K562 (cell line): ENCODE measurements around the gene TMA16. TPM values are rescaled to one million over a fixed set of nuclear protein-coding genes. Genes with fewer than 3 reads are reported as not detected.

ENCODE experiments used
- ATAC-seq: fragments of 200-7000 bp; cut with Tn5 transposase; 3 replicates; pipeline ENCODE4 v1.9.1; 2020; ENCODE audit warnings: moderate library complexity
- BruUV-seq: library from RNA; stranded (reverse); fragments of 400-500 nt; replicated peaks from 2 replicates; lab custom pipeline; 2021; lab: Mats Ljungman, UMichigan
- CTCF ChIA-PET: fragments of 300-600 bp; formaldehyde crosslinking; extraction: SDS; loops from one replicate; lab custom pipeline; 2021; ENCODE audit warnings: low intra/inter-chr PET ratio; lab: Yijun Ruan, JAX
- POLR2A ChIA-PET: fragments of 300-600, 350-650 bp; sonication (Branson Sonifier 250); formaldehyde crosslinking; extraction: SDS; loops from one replicate; lab custom pipeline; 2021; ENCODE audit warnings: antibody characterized with exemption, inconsistent platforms; lab: Yijun Ruan, JAX
- DNase-seq, 4 experiments: peaks; one replicate each; pipeline versions ENCODE4 v3.0.0 to v3.0.0-alpha.2; 2011 to 2018; ENCODE audit warnings: low spot score in 3 of 4, mixed read lengths in 3 of 4; ENCODE audit errors: extremely low read depth in 1 of 4
- FAIRE-seq: peaks from 2 replicates; lab custom pipeline; 2011; peaks lifted over from hg19 to GRCh38; lab: Jason Lieb, UNC
- H2AFZ ChIP-seq: 2 replicates; pipeline ENCODE4 v1.6.0; 2011; ENCODE audit warnings: low read depth, low read length, control low read depth, inconsistent platforms
- H3K27ac ChIP-seq: fragments of 200-600 bp; 3 replicates; pipeline ENCODE4 v1.8.0; 2011; ENCODE audit warnings: low read depth, mild to moderate bottlenecking, control low read depth, inconsistent platforms, low read length, moderate library complexity, mixed read lengths; ENCODE audit errors: extremely low read depth
- H3K27me3 ChIP-seq, 2 experiments: fragments of 300-600 bp in 1 of 2; 2 replicates in 1 of 2; 3 replicates in 1 of 2; pipeline versions ENCODE4 v1.6.0 to v1.8.0; 2011; ENCODE audit warnings: inconsistent platforms in 2 of 2, low read length in 2 of 2, mild to moderate bottlenecking in 1 of 2, mixed read lengths in 1 of 2, moderate library complexity in 1 of 2; ENCODE audit not compliant: control insufficient read depth in 2 of 2, insufficient read depth in 2 of 2
- H3K36me3 ChIP-seq: fragments of 300-600 bp; 3 replicates; pipeline ENCODE4 v1.8.0; 2011; ENCODE audit warnings: mild to moderate bottlenecking, low read length, inconsistent platforms; ENCODE audit not compliant: control insufficient read depth, insufficient read depth
- H3K4me1 ChIP-seq, 2 experiments: fragments of 200-600 bp in 1 of 2; replicated peaks in 1 of 2; 2 replicates in 1 of 2; 3 replicates in 1 of 2; pipeline versions ENCODE4 v1.5.1 to v1.8.0; 2011; ENCODE audit warnings: inconsistent platforms in 2 of 2, low read length in 2 of 2, mild to moderate bottlenecking in 1 of 2, mixed read lengths in 1 of 2, moderate library complexity in 1 of 2; ENCODE audit not compliant: control insufficient read depth in 2 of 2, insufficient read depth in 2 of 2
- H3K4me2 ChIP-seq: 2 replicates; pipeline ENCODE4 v1.6.1; 2011; ENCODE audit warnings: low read length, control low read depth, inconsistent platforms, mixed read lengths; ENCODE audit not compliant: insufficient read depth
- H3K4me3 ChIP-seq: fragments of 200-600 bp; sonication (generic), shearing (Covaris generic); 2 replicates; pipeline ENCODE4 v1.5.1; 2016; ENCODE audit warnings: control low read depth, inconsistent platforms
- H3K79me2 ChIP-seq: fragments of 200-600 bp; 3 replicates; pipeline ENCODE4 v1.8.0; 2011; ENCODE audit warnings: low read length, inconsistent platforms; ENCODE audit not compliant: control insufficient read depth, insufficient read depth
- H3K9ac ChIP-seq, 2 experiments: 2 replicates each; pipeline versions ENCODE4 v1.6.0 to v1.6.1; 2011; ENCODE audit warnings: low read depth in 2 of 2, low read length in 2 of 2, control low read depth in 1 of 2, inconsistent platforms in 1 of 2, mild to moderate bottlenecking in 1 of 2, mixed read lengths in 1 of 2; ENCODE audit not compliant: insufficient read depth in 1 of 2
- H3K9me1 ChIP-seq: one replicate; pipeline ENCODE4 v1.6.0; 2011; ENCODE audit warnings: inconsistent platforms, mild to moderate bottlenecking, low read length, moderate library complexity; ENCODE audit not compliant: control insufficient read depth, insufficient read depth
- H3K9me3 ChIP-seq: replicated peaks from 2 replicates; pipeline ENCODE4 v1.5.1; 2011; ENCODE audit warnings: low read depth, low read length, inconsistent platforms; ENCODE audit not compliant: control insufficient read depth, insufficient read depth
- H4K20me1 ChIP-seq: replicated peaks from 2 replicates; pipeline ENCODE4 v1.6.1; 2011; ENCODE audit warnings: low read length, inconsistent platforms, mixed read lengths; ENCODE audit not compliant: control insufficient read depth, insufficient read depth
- DACH1 ChIP-seq: fragments of 450-650 bp; IDR thresholded peaks from 2 replicates; pipeline ENCODE4 v1.6.1; 2018; ENCODE audit not compliant: partially characterized antibody
- EHMT2 ChIP-seq: fragments of 450-650 bp; IDR thresholded peaks from 2 replicates; pipeline ENCODE4 v1.6.1; 2018; ENCODE audit warnings: antibody characterized with exemption
- ETV1 ChIP-seq: fragments of 450-650 bp; conservative IDR thresholded peaks from 2 replicates; pipeline ENCODE4 v1.6.1; 2016; ENCODE audit warnings: missing genetic modification characterization, control low read depth, low read depth, missing compliant biosample characterization
- FOXA1 ChIP-seq: fragments of 450-650 bp; IDR thresholded peaks from 2 replicates; pipeline ENCODE4 v1.6.1; 2016; ENCODE audit warnings: mild to moderate bottlenecking, borderline replicate concordance
- GABPB2 ChIP-seq: fragments of 250-450 bp; sonication (Bioruptor Pico); conservative IDR thresholded peaks from 2 replicates; pipeline ENCODE4 v1.5.1; 2021; ENCODE audit warnings: mild to moderate bottlenecking
- GTF2F1 ChIP-seq: IDR thresholded peaks from 2 replicates; pipeline ENCODE4 v1.6.1; 2011; ENCODE audit warnings: low read depth, low read length, improper control_type of control experiment
- KLF1 ChIP-seq: fragments of 450-650 bp; IDR thresholded peaks from 2 replicates; pipeline ENCODE4 v1.6.1; 2016; ENCODE audit warnings: missing genetic modification characterization, missing compliant biosample characterization
- MCM5 ChIP-seq: fragments of 450-650 bp; IDR thresholded peaks from 2 replicates; pipeline ENCODE4 v1.6.1; 2016; ENCODE audit warnings: low read depth
- NCOA4 ChIP-seq: fragments of 450-650 bp; IDR thresholded peaks from 2 replicates; pipeline ENCODE4 v1.6.1; 2018; ENCODE audit warnings: mild to moderate bottlenecking; ENCODE audit not compliant: partially characterized antibody
- PREB ChIP-seq: sonication (generic); formaldehyde crosslinking; IDR thresholded peaks from 2 replicates; pipeline ENCODE4 v1.8.1; 2023; ENCODE audit warnings: mild to moderate bottlenecking, missing genetic modification reagents
- PRPF4 ChIP-seq: fragments of 200-400 bp; formaldehyde crosslinking; IDR thresholded peaks from one replicate; pipeline ENCODE4 v1.6.1; 2017; ENCODE audit warnings: low read length, low read depth, mild to moderate bottlenecking; ENCODE audit not compliant: insufficient read depth, poor library complexity, severe bottlenecking
- RBM25 ChIP-seq: fragments of 200-400 bp; formaldehyde crosslinking; IDR thresholded peaks from 2 replicates; pipeline ENCODE4 v1.6.1; 2018; ENCODE audit warnings: low read length, low read depth, moderate library complexity; ENCODE audit not compliant: severe bottlenecking
- RREB1 ChIP-seq: fragments of 250-450 bp; sonication (Bioruptor Pico); IDR thresholded peaks from 2 replicates; pipeline ENCODE4 v1.4.0; 2020
- SREBF2 ChIP-seq: sonication (generic); formaldehyde crosslinking; IDR thresholded peaks from 2 replicates; pipeline ENCODE4 v1.4.0; 2020; ENCODE audit warnings: mild to moderate bottlenecking, missing genetic modification reagents
- TAF9B ChIP-seq: fragments of 450-650 bp; IDR thresholded peaks from 2 replicates; pipeline ENCODE4 v1.6.1; 2018; ENCODE audit warnings: mild to moderate bottlenecking; ENCODE audit not compliant: partially characterized antibody
- ZNF224 ChIP-seq: sonication (generic); formaldehyde crosslinking; IDR thresholded peaks from 2 replicates; pipeline ENCODE4 v1.8.0; 2022; ENCODE audit warnings: mild to moderate bottlenecking, missing genetic modification reagents
- ZNF696 ChIP-seq: fragments of 250-450 bp; sonication (Bioruptor Pico); conservative IDR thresholded peaks from 2 replicates; pipeline ENCODE4 v1.4.0; 2020; ENCODE audit warnings: mild to moderate bottlenecking, moderate library complexity
- WGBS: fragments of 100-300 bp; shearing (Covaris generic); methylation state at CpG from one replicate; pipeline ENCODE4 v1.1.6; 2016; ENCODE audit warnings: low coverage, mixed read lengths; ENCODE audit not compliant: insufficient coverage; ENCODE audit errors: missing lambda C conversion rate; 5-methylcytosine and 5-hydroxymethylcytosine counted together
- in situ Hi-C: fragments of 300-500 bp; cut with MboI; formaldehyde crosslinking; loops from 4 replicates; pipeline ENCODE4 v1.15.0; 2018; ENCODE audit warnings: inconsistent platforms, mixed read lengths
- intact Hi-C: fragments of 100-400 bp; cut with micrococcal nuclease; formaldehyde crosslinking; loops from 2 replicates; pipeline ENCODE4 v1.14.2; 2022
- polyA plus RNA-seq, 8 experiments: library from polyadenylated mRNA; depleted of rRNA in 4 of 8; stranded (reverse) in 5 of 8; unstranded in 3 of 8; fragments of >200 nt; fragmentation: Nextera tagmentation in 2 of 8; fragmentation: Illumina TruSeq in 1 of 8; extraction: Ambion mirVana in 2 of 8; extraction: Trizol in 1 of 8; gene quantifications; 2 replicates each; pipeline versions ENCODE4 v1.2.1 to v1.2.3, GENCODE V29; 2011 to 2014; ENCODE audit warnings: inconsistent platforms in 1 of 8, missing spikeins in 1 of 8
- total RNA-seq, 7 experiments: library from RNA; depleted of rRNA in 6 of 7; stranded (reverse); fragments of >200 nt in 6 of 7; fragmentation: Illumina TruSeq in 2 of 7; extraction: Trizol in 2 of 7; gene quantifications; 2 replicates each; pipeline versions ENCODE4 v1.2.1 to v1.2.3, GENCODE V29; 2011 to 2021; ENCODE audit warnings: low replicate concordance in 1 of 7

TMA16 gene
- total and polyA plus RNA-seq, 9 of the 15 experiments (the other 6 are each of a cell fraction or from before 2014, with no cell fraction given) = 27.7 to 74.8 (median 66.6) TPM

GRCh38 chr4:163473130-163473529, 21.4 kb upstream of the TMA16 start:
- FAIRE-seq (no peak), ATAC-seq (peak; percentile 60), DNase-seq (no peak)
- Histone ChIP-seq H3K9ac (no peak overlapping the region), H3K4me2 (peak overlapping the region; percentile 51; the same call in 1 of the 2 replicates), H3K4me1 (peaks cover 0 to 6% of the 10 kb centered on the region in 2 experiments; a peak in 2 of 5 replicates), H4K20me1 (no peaks in the 10 kb centered on the region), H2AFZ (peak overlapping the region; percentile 80), H3K9me3 (no peaks in the 10 kb centered on the region; the same call in 1 of the 2 replicates), H3K27ac (no peak overlapping the region), H3K9me1 (no peaks in the 10 kb centered on the region), H3K79me2 (no peaks in the 10 kb centered on the region), H3K4me3 (no peak overlapping the region), H3K36me3 (no peaks in the 10 kb centered on the region), H3K27me3 (peaks cover 0 to 16% of the 10 kb centered on the region in 2 experiments; a peak in 3 of 5 replicates)
- no TSS peak for BruUV-seq
- intact Hi-C loops (no loop called here), in situ Hi-C loops (no loop called here)
- CTCF ChIA-PET = no interaction called here
- POLR2A ChIA-PET = no interaction called here
- WGBS = 22% methylated on average over 14 of the region's 14 CpGs
- TF ChIP-seq RREB1 = no peak
- TF ChIP-seq FOXA1 = no peak
- no peak for TF ChIP-seq GTF2F1
- no peak for TF ChIP-seq KLF1 (tag)
- TF ChIP-seq TAF9B = no peak
- TF ChIP-seq DACH1 = no peak
- TF ChIP-seq PREB (CRISPR knock-in tag) = no peak
- TF ChIP-seq MCM5 = no peak
- no peak for TF ChIP-seq GABPB2 (CRISPR knock-in tag)
- no peak for TF ChIP-seq ETV1 (tag)
- TF ChIP-seq EHMT2 = no peak
- TF ChIP-seq ZNF224 (CRISPR knock-in tag) = no peak
- no peak for TF ChIP-seq RBM25
- TF ChIP-seq NCOA4 = no peak
- no peak for TF ChIP-seq SREBF2 (CRISPR knock-in tag)
- TF ChIP-seq ZNF696 = no peak
- TF ChIP-seq PRPF4 = no peak
